Astrocyte of the cerebellum (primary cell): ENCODE data around the gene C5orf58.
"Not testable (repeated sequence)": the region's sequence is repeated elsewhere in the genome, so short reads cannot be mapped to it uniquely, and the experiment has no call there.

Experiments used
- DNase-seq: peaks from one replicate; pipeline ENCODE4 v3.0.0-alpha.2; 2011; ENCODE audit warnings: low read depth
- H3K4me3 ChIP-seq: 2 replicates; pipeline ENCODE4 v1.5.1; 2011; ENCODE audit warnings: mild to moderate bottlenecking, low read depth, low read length, moderate library complexity
- in situ Hi-C: cut with HindIII; loops from 2 replicates; pipeline ENCODE4 v1.10.0; 2017; ENCODE audit warnings: low sequenced_read_pairs
- TF ChIP-seq, protein P1 (sequence below): IDR thresholded peaks from 2 replicates; pipeline ENCODE4 v1.5.1; 2012; ENCODE audit warnings: low read length, low read depth, moderate library complexity, mild to moderate bottlenecking; ENCODE audit errors: missing control alignments

Gene C5orf58

DNA sequence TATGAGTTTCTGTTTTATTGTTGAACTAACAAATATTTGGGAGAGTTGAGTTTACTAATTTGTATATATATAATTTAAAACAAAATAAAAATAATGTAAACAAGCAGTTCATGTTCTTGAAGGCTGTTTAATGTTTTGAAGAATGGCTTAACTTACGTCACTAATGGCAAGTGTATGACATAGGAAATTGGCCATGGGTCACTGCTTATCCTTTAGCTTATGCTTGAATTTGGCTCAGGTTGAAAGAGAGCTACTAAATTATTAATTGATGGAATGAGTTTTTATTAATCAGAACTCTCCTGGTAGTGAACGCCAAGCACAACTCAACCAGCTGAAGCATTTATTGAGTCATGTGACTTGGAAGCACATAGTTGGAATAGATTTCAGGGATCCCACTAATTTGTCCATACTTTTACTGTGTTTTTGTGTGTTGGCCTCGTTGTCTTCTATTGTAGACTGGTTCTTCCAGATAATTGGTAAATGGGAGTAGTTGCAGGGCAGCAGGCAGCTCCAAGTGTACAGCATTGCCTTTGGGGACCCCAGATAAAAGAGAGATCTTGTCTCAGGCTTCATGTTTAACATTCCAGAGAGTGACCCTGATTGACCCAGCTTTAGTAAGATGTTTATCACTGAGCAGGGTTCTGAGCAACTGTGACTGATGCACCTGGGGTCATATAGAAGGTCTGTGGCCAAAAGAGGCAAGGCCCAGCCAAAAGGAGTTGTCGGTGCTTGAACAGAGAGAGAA lies 13.5 kb downstream of the C5orf58 start:
- in situ Hi-C loops, result no loop called here
- no peak overlapping the region for H3K4me3 ChIP-seq
- TF ChIP-seq, protein P1, sequence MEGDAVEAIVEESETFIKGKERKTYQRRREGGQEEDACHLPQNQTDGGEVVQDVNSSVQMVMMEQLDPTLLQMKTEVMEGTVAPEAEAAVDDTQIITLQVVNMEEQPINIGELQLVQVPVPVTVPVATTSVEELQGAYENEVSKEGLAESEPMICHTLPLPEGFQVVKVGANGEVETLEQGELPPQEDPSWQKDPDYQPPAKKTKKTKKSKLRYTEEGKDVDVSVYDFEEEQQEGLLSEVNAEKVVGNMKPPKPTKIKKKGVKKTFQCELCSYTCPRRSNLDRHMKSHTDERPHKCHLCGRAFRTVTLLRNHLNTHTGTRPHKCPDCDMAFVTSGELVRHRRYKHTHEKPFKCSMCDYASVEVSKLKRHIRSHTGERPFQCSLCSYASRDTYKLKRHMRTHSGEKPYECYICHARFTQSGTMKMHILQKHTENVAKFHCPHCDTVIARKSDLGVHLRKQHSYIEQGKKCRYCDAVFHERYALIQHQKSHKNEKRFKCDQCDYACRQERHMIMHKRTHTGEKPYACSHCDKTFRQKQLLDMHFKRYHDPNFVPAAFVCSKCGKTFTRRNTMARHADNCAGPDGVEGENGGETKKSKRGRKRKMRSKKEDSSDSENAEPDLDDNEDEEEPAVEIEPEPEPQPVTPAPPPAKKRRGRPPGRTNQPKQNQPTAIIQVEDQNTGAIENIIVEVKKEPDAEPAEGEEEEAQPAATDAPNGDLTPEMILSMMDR, result no peak
- no peak for DNase-seq

DNA sequence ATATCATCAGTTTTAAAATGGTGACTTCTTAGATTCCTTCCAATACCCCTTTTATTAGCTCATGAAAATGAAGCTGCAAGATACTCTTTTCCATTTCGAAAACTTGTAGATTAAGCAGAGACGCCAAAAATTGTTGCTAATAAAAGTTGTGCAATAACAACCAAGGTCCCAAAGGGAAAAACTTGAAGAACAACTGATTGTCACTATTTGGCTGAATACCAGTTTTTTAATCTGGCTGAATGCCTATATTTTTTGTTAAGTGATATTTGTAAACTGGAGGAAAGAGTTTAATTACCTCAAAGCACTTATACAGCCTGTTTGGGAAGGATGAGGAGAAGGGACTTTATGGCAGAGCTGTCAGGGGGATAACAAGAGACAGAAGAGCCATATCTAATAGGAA lies 14.6 kb downstream of the C5orf58 start:
- no peak for DNase-seq
- in situ Hi-C loops, result no loop called here
- H3K4me3 ChIP-seq, result no peak overlapping the region
- TF ChIP-seq, protein P1, result no peak

DNA sequence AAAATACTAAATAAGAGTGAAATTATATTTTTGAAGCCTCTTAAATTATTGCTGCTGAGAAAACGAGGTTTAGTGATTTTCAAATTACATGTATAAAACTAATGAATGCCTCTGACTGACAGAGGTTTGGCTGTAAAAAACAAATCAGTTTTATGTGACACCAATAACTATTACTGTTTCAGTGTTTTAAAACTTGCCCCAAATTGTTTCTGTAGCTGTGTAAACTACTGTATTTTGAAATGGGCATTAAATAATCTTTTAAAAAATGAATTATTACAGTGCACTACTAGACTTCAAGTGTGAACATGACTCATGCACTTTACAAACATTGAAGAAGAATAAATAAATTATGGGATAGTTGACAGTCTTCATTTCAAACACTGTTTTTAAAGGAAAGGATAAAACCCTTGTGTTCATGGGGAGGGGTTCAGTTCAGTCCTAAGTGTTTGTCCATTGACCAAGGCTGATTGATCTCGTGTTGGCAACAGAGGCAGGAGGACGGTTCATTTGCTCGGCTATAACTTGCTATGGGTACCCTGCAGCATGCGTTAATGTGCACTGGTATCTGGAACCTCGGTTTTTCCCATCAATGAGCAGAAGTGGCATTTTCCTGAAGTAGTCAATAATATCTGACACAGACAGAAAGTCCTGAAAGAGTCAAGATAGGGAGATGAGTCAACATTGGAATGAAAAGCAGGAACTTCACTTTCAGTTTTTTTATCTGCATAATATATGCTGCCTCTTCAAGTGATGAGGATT lies 15.6 kb downstream of the C5orf58 start:
- TF ChIP-seq, protein P1, result no peak

DNA sequence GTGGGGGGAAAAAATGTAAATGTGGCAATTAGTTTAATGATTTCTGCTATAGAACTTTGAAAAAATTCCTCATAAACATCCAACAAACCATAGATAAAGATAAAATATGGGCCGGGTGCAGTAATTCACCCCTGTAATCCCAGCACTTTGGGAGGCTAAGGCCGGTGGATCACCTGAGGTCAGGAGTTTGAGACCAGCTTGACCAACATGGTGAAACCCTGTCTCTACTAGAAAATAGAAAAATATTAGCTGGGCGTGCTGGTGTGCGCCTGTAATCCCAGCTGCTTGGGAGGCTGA lies 16.1 kb downstream of the C5orf58 start:
- DNase-seq, in situ Hi-C loops, H3K4me3 ChIP-seq: not testable (repeated sequence)

More for the DNA sequence above, 15.6 kb downstream of the C5orf58 start:
- no peak overlapping the region for H3K4me3 ChIP-seq
- no peak for DNase-seq
- in situ Hi-C loops, result no loop called here

DNA sequence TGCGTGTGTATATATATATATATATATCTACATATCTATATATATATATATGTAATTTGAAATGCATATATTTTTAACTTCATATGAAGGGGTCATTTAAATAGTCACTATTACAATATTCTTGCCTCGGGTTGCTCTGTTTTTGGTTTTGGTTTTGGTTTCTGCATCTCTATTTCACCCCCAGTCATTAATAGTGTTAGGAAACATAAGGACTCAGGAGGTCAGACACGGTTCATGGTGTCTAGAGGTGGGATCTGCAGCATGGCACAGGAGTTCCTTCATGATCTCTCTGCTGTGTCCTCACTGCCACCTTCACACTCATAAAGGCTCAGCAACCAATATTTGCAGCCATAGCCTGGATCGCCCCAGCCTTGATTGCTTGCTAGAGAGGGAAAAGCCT lies 16.6 kb downstream of the C5orf58 start:
- TF ChIP-seq, protein P1, result no peak
- H3K4me3 ChIP-seq, result no peak overlapping the region
- in situ Hi-C loops, result no loop called here
- no peak for DNase-seq

DNA sequence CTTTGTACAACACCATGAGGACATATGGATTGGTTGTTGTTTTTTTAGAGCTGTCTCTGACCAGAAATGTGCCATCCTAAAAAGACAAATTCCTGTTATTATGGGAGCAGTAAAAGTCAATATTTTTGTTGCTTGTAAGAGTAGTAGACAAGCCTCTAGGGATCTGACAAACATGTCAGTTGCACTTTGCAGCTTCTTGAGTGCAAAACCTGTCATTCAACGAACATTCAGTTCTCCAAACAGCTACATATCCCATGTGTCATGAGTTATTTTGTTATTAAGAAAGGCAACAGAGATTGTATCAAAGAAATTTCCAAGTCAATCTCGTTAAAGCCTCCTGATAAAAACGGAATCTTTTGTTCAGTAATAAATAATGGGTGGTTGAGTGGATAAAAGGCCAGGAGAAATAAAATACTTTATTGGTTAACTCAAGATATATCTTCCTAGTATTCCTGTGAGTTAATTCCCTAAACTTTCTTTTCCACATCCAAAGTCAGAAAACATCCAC lies 18.1 kb downstream of the C5orf58 start:
- in situ Hi-C loops, result no loop called here
- no peak for DNase-seq
- TF ChIP-seq, protein P1, result no peak
- no peak overlapping the region for H3K4me3 ChIP-seq

DNA sequence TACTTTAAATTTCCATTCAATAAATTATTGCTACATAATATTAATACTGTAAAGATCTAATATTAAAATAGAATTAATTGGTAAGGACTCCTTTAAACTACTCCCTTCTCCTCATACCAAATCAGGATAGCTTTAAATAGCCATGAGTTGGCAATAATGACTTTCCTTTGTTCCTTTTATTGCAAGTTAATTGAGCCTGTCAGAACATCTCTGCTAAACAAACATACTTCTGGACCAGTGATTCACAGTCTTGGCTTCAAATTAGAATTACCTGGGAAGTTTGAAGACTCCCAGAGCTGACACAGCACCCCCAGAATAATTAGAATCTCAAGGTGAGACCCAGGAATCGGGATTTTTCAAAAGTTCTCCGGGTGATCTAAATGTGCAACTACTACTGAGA lies 18.7 kb downstream of the C5orf58 start:
- no peak for DNase-seq
- TF ChIP-seq, protein P1, result no peak
- in situ Hi-C loops, result no loop called here
- H3K4me3 ChIP-seq, result no peak overlapping the region
